IPS-NIHi7 (cell line): ENCODE results near the gene TPTE.
"Not testable (repeated sequence)": the region's sequence is repeated elsewhere in the genome, so short reads cannot be mapped to it uniquely, and the experiment has no call there.

Experiments used
- DNase-seq: peaks from one replicate; pipeline ENCODE4 v3.0.0; 2012; ENCODE audit warnings: mixed read lengths; ENCODE audit errors: extremely low spot score

Gene TPTE

GRCh38 chr21:10616535-10616934 is 95.2 kb downstream of the TPTE start:
- no peak for DNase-seq

GRCh38 chr21:10617133-10617752 is 95.9 kb downstream of the TPTE start:
- DNase-seq, result not testable (repeated sequence)

GRCh38 chr21:10627316-10627863 is 106.0 kb downstream of the TPTE start:
- DNase-seq, result no peak

- not testable (repeated sequence) for DNase-seq
Measured at GRCh38 chr21:10629239-10629638, 107.9 kb downstream of the TPTE start.

GRCh38 chr21:10630829-10631228 is 109.4 kb downstream of the TPTE start:
- not testable (repeated sequence) for DNase-seq

GRCh38 chr21:10631316-10631715 is 109.9 kb downstream of the TPTE start:
- DNase-seq, result not testable (repeated sequence)

GRCh38 chr21:10638144-10638543 is 116.8 kb downstream of the TPTE start:
- not testable (repeated sequence) for DNase-seq

GRCh38 chr21:10639123-10639522 is 117.7 kb downstream of the TPTE start:
- no peak for DNase-seq

- DNase-seq, result not testable (repeated sequence)
Measured at GRCh38 chr21:10639746-10640145, 118.4 kb downstream of the TPTE start.

- no peak for DNase-seq
Measured at GRCh38 chr21:10640446-10640845, 119.1 kb downstream of the TPTE start.

- DNase-seq, result no peak
Measured at GRCh38 chr21:10641107-10641506, 119.7 kb downstream of the TPTE start.

- not testable (repeated sequence) for DNase-seq
Measured at GRCh38 chr21:10645667-10646066, 124.3 kb downstream of the TPTE start.

- not testable (repeated sequence) for DNase-seq
Measured at GRCh38 chr21:10649350-10650149, 128.2 kb downstream of the TPTE start.

- DNase-seq, result not testable (repeated sequence)
Measured at GRCh38 chr21:10650297-10650696, 128.9 kb downstream of the TPTE start.
